BJ (cell line): ENCODE data around the gene IRAG1. TPM values are rescaled to one million over a fixed set of nuclear protein-coding genes. Genes with fewer than 3 reads are reported as not detected.
"Not testable (repeated sequence)": the region's sequence is repeated elsewhere in the genome, so short reads cannot be mapped to it uniquely, and the experiment has no call there.

Experiments used
- CTCF ChIA-PET: fragments of 350-600 bp; formaldehyde crosslinking; extraction: SDS; loops from one replicate; lab custom pipeline; 2021; ENCODE audit warnings: antibody characterized with exemption, inconsistent platforms; lab: Yijun Ruan, JAX
- POLR2A ChIA-PET: fragments of 300-600 bp; sonication (Branson Sonifier 250); formaldehyde crosslinking; extraction: SDS; loops from one replicate; lab custom pipeline; 2021; ENCODE audit warnings: antibody characterized with exemption; lab: Charles Lee
- DNase-seq: peaks from one replicate; pipeline ENCODE4 v3.0.0-alpha.2; 2011; ENCODE audit warnings: low read depth
- H3K27me3 ChIP-seq: 2 replicates; pipeline ENCODE4 v1.6.0; 2011; ENCODE audit warnings: low read length; ENCODE audit not compliant: control insufficient read depth, insufficient read depth
- H3K36me3 ChIP-seq: 2 replicates; pipeline ENCODE4 v1.5.1; 2011; ENCODE audit warnings: low read length; ENCODE audit not compliant: control insufficient read depth, insufficient read depth
- H3K4me3 ChIP-seq: 2 replicates; pipeline ENCODE4 v1.5.1; 2011; ENCODE audit warnings: low read depth, mild to moderate bottlenecking, control low read depth, low read length
- polyA plus RNA-seq: library from polyadenylated mRNA; depleted of rRNA; stranded (reverse); fragments of >200 nt; gene quantifications from 2 replicates; pipeline ENCODE4 v1.2.3, GENCODE V29; 2011
- TF ChIP-seq, protein P1 (sequence below): IDR thresholded peaks from 2 replicates; pipeline ENCODE4 v1.5.1; 2011; ENCODE audit warnings: low read depth, mild to moderate bottlenecking, control low read depth, inconsistent platforms, low read length, moderate library complexity; ENCODE audit not compliant: insufficient read depth

The IRAG1 gene
- polyA plus RNA-seq, 1 experiment, result 82.4 TPM

DNA sequence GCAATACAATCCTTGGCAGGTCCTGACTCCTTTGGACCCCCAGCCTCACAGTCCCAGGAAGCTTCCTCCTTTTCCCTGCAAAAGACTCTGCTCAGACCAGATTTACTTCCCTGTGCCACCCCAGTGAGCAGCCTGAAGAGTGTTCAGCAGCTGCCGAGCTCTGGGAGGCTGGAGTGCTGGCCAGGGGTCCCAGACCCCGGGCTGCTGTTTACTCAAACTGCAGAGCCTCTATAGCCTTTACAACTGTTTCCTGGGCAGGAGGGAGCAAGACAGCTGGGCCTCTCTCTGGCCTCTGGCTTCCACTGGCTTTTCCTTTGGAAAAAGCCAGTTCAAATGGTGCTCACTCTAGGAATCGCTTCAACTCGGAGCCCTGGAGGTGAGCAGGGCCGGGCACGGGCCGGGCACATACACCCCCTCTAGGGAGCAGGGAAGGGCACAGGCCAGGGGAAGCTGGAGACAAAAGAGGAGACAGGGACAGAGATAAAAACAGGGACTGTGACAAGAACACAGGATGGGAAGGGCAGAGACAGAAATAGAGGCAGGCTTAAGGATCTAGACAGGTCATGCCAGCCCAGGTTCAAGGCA is 932 bp downstream of the IRAG1 start:
- CTCF ChIA-PET, result interaction anchor here (0.8 to 1.8 kb wide), 8 partner anchors 9 to 67 kb away, joined by 3 to 7 read pairs (median 4); no protein-coding TSS in a partner anchor
- H3K4me3 ChIP-seq, result peak overlapping the region; percentile 72
- no peak for DNase-seq
- POLR2A ChIA-PET, result interaction anchor here (0.9 to 1.4 kb wide), 2 partner anchors 25 to 318 kb away, joined by 3 to 4 read pairs; no protein-coding TSS in a partner anchor
- peaks cover 7% of the 10 kb centered on the region for H3K36me3 ChIP-seq
- H3K27me3 ChIP-seq, result no peaks in the 10 kb centered on the region
- TF ChIP-seq, protein P1, sequence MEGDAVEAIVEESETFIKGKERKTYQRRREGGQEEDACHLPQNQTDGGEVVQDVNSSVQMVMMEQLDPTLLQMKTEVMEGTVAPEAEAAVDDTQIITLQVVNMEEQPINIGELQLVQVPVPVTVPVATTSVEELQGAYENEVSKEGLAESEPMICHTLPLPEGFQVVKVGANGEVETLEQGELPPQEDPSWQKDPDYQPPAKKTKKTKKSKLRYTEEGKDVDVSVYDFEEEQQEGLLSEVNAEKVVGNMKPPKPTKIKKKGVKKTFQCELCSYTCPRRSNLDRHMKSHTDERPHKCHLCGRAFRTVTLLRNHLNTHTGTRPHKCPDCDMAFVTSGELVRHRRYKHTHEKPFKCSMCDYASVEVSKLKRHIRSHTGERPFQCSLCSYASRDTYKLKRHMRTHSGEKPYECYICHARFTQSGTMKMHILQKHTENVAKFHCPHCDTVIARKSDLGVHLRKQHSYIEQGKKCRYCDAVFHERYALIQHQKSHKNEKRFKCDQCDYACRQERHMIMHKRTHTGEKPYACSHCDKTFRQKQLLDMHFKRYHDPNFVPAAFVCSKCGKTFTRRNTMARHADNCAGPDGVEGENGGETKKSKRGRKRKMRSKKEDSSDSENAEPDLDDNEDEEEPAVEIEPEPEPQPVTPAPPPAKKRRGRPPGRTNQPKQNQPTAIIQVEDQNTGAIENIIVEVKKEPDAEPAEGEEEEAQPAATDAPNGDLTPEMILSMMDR, result 0 out of 2 replicates have a peak, but pooled peaks have one; percentile 3

DNA sequence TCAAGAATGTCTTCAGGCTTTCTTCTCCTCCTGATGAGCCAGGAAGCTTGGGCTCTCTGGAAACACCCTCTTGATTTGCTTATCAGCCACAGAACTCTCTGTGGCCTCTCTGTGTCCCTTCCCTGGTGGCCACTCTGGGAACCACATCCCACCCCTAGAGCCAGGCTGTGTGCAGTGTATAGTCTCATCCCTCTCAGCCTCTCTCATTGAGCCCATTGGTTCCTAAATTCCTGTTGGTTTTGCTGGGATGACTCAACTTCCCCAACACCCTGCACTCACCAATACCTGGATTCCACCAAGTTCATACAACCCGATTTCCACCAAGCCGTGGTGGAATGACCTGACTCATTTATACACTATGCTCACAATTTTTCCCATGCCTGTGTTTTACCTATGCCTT is 5.2 kb downstream of the IRAG1 start:
- CTCF ChIA-PET, result interaction anchor here (1.0 to 1.3 kb wide), 2 partner anchors 9 to 14 kb away, joined by 3 to 4 read pairs; no protein-coding TSS in a partner anchor
- DNase-seq, result no peak
- TF ChIP-seq, protein P1, result peak; percentile 36; the same call in 1 of the 2 replicates

DNA sequence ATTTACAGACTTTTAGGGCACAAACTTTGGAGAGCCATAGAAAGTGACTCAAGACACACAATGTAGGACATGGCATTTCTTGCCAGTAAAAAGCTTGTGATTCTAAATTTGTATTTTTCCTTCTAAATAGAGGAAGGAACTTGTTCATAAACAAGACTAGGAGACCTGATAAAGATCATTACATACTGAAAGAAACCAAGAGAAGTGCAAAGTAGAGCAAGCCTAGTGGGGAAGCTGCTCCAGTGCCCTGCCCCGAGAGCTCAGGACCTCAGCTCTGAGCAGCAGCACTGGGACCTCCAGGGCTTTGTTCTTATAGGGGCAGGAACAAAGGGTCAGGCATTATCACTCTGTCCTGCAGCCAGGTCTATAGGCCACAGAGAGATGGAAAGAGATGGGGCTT is 7.2 kb downstream of the IRAG1 start:
- ChIA-PET CTCF (no interaction called here), POLR2A (no interaction called here)
- TF ChIP-seq, protein P1, result no peak
- Histone ChIP-seq H3K4me3 (no peak overlapping the region), H3K27me3 (no peaks in the 10 kb centered on the region), H3K36me3 (peaks cover 19% of the 10 kb centered on the region)
- no peak for DNase-seq

More for the DNA sequence above, 5.2 kb downstream of the IRAG1 start:
- Histone ChIP-seq H3K4me3 (no peak overlapping the region), H3K36me3 (peaks cover 19% of the 10 kb centered on the region), H3K27me3 (no peaks in the 10 kb centered on the region)
- POLR2A ChIA-PET, result no interaction called here

DNA sequence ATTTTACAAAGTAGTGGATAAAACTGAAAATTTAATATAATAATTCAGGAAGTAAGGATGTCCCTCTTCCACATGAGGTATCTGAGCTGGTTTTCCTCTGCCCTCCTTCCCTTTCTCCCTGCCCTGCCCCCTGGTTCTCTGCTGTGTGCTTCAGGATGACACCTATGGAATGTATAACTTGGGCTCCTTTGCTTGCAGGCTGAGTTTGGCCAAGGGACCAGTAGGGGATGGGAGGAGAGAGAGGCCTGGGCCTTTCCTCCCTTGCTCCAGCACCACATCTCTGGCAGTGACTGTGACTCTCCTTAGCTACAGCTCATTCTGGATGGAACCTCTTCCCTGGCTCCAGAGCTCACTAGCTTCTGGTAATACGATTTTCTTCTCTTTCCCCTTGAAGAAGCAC is 10.1 kb downstream of the IRAG1 start:
- no peak for DNase-seq
- CTCF ChIA-PET, result interaction anchor here (0.6 to 1.9 kb wide), 4 partner anchors 10 to 1166 kb away, joined by 3 to 7 read pairs (median 4); partner anchors contain the start of gene IRAG1
- Histone ChIP-seq H3K27me3 (no peaks in the 10 kb centered on the region), H3K36me3 (peaks cover 22% of the 10 kb centered on the region), H3K4me3 (no peak overlapping the region)
- TF ChIP-seq, protein P1, result no peak
- POLR2A ChIA-PET, result interaction anchor here (0.7 kb wide), 2 partner anchors 15 to 65 kb away, joined by 7 to 9 read pairs; no protein-coding TSS in a partner anchor

DNA sequence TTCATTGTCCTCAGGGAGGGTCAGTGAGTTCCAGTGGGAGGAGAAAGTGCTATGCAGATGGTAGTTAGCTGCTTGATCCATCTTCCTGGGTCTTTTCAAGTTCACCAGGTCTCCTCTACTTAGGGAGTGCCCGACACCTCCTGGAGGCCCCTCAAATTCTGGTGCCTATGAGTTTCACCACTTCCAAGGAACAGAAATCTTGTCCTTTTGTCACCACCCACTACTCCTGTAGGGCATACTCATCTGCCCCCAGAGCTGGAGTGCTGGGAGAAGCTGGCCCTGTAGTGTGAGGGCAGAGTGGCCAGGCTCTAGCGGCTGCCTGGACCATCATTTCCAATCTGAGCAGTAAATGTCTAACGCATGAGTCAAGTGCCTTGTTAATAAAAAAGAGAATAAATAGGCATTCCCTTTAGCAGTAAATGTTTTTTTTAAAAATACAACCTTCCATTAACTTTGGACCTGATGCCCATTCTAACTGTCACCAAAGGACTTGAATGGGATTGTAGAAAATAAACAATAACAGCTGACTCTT is 12.5 kb downstream of the IRAG1 start:
- POLR2A ChIA-PET, result no interaction called here
- CTCF ChIA-PET, result no interaction called here
- H3K4me3 ChIP-seq, result no peak overlapping the region

DNA sequence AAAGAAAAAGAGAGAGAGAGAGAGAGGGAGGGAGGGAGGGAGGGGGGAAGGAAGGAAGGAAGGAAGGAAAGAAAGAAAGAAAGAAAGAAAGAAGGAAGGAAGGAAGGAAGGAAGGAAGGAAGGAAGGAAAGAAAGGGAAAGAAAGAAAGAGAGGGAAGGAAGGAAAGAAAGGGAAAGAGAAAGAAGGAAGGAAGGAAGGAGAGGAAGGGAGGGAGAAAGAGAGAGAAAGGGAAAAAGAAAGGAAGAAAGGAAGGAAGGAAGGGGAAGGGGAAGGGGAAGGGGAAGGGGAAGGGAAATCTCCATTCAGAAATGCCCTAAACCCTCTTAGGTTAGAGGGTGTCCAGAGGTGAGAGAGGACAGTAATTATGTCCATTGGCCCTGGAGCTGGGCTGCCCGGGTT is 13.3 kb downstream of the IRAG1 start:
- H3K4me3 ChIP-seq, POLR2A ChIA-PET, H3K27me3 ChIP-seq, DNase-seq: not testable (repeated sequence)
- H3K36me3 ChIP-seq, result peaks cover 14% of the 10 kb centered on the region
- CTCF ChIA-PET, result interaction anchor here (1.2 kb wide), 1 partner anchor 56 kb away, joined by 3 read pairs; no protein-coding TSS in a partner anchor

More for the DNA sequence above, 12.5 kb downstream of the IRAG1 start:
- H3K36me3 ChIP-seq, result peaks cover 17% of the 10 kb centered on the region
- H3K27me3 ChIP-seq, result no peaks in the 10 kb centered on the region
- no peak for DNase-seq
- TF ChIP-seq, protein P1, result no peak
